ENCODE results near the gene DOCK1.
"Not testable (repeated sequence)": the region's sequence is repeated elsewhere in the genome, so short reads cannot be mapped to it uniquely, and the experiment has no call there.

Gene DOCK1

DNA sequence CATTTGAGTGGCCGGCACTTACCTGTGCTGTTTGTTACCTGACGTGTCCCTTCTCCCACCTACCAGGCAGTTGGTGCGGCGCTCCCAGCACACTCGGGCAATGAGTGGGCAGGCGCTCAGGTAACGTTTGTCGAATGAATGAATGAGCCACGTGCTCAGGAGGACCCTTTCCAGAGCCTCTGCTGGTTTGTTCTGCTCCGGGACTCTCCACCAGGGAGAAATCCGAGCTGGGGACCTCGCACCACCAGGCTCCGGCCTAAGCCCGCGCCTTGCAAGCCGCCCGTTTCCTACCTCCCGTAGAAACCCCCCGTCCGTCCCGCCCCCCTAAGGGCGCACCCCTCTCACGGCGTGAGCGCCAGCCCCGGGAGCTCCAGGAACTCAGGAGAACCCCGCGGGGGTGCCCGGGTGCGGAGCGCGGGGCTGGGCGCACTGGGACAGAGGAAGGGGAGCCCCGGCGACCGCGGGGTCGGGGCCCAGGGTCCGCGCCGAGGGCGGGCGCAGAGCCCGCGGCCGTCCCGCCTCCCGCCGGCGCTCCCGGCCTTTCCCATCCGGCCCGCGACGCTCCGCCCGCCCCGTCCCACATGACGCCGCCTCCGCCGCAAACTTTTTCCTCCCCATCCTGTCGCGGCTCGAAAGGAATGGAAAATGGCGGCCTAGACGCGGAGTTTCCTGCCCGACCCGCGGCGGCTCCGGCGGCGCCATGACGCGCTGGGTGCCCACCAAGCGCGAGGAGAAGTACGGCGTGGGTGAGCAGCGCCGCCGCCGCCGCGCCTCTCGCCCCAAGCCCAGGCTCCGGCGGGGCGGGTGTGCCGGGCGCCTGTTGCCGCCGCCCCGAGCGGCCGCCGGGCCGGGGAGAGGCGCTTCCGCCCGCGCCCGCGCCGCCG, at the start of gene DOCK1:
Gene DOCK1 (plus strand): TSS at position 611 of the 884 bp plus-strand sequence. CDS start 90 bp downstream, at position 701.
- no peak for DNase-seq

DNA sequence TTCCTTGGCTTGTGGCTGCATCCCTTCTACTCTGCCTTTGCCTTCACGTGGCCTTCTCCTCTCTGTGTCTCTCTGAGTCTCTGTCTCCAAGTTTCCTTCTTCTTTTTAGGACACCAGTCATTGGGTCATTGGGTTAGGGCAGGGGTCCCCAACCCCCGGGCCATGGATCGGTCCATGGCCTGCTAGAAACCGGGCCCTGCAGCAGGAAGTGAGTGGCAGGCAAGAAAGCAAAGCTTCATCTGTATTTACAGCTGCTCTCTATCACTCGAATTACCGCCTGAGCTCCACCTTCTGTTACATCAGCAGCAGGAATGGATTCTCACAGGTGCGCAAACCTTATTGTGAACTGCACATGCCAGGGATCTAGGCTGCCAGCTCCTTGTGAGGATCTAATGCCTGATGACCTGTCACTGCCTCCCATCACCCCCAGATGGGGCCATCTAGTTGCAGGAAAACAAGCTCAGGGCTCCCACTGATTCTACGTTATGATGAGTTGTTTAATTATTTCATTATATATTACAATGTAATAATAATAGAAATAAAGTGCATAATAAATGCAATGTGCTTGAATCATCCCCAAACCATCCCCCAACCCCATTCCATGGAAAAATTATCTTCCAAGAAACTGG, 47.9 kb upstream of the DOCK1 start:
- DNase-seq, result no peak

DNA sequence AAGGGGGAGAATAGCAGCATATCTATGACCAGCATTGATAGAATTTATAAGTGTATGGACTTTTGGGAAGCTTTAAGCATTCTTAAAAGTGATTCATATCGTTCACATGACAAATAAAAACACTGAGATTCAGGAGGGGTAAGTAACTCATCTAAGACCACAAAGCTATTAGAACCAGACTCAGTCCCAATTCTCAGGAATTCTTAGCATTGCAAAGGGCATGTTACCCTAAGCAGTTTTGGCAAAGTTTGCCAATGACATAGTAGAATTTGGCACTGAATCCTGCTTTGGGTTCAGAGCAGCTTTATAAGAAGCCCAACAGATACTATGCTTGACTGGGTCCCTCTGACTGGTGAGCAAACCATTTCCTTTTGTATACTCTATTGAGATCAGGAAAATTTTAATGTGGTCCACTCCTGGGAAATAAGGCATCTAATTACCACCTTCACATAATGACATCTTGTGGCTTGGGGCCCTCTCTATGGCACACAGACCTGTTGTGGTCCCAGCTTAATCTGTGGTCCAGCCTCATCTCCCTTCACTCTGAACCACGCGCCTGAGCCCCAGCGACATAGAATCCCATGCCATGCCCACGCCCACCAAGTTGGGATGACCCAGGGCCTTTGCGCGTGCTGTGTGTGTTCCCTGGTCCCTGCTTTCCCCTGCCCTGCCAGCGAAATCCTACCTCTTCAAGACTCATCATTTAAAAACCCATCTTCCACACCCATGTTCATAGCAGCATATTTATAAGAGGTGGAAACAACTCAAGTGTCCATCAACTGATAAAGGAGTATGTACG, 37.5 kb upstream of the DOCK1 start:
- DNase-seq, result no peak

DNA sequence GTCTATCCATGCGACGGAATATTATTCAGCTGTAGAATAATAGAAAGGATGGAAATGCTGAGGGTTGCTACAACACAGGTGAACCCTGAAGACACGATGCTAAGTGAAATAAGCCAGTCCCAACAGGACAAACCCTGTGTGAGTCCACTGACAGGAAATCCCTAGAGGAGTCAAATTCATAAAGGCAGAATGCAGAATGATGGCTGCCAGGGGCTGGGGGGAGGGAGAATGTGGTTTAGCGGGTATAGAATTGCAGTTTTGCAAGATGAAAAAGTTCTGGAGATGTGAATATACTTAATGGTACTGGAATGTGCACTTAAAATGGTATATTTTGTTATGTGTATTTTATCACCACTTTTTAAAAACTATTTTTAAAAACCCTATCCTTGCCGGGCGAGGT, 36.9 kb upstream of the DOCK1 start:
- DNase-seq, result no peak

DNA sequence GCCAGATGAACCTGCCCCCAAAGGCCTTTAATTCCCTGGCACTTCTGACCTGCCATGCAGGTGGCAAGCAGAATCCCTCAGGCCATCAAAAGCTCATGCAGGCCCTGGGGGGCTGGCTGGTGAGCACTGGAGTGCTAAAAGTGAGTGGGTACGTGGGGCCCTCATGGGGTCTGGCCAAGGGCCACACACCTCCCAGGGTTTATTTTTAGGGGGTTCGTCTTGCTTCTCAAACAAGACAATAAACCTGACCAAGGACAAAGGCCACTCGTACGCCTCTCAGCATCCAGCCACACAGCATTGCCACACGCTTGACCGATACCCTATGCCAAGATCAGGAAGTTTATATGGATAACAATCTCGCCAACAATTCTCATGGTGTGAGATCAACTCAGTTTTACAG, 33.1 kb upstream of the DOCK1 start:
- DNase-seq, result no peak

DNA sequence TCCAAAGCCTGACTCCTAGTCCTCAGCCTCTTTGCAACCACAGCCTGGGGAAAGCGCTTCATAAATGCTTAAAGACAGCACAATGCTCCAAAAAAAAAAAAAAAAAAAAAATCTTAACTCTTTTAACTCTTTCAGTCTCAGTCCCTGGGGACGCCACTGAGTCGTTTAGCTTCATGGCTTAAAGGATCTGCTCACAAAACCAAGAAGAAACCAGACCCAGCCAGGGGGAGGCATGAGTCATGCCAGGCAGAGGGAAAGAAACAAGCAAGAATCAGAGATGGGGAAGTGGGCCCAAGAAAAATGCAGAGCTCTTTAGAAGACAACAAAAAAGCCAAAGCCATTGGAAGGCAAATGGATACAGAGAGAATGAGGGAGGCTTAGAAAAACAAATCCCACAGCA, 32.5 kb upstream of the DOCK1 start:
- DNase-seq, result no peak

DNA sequence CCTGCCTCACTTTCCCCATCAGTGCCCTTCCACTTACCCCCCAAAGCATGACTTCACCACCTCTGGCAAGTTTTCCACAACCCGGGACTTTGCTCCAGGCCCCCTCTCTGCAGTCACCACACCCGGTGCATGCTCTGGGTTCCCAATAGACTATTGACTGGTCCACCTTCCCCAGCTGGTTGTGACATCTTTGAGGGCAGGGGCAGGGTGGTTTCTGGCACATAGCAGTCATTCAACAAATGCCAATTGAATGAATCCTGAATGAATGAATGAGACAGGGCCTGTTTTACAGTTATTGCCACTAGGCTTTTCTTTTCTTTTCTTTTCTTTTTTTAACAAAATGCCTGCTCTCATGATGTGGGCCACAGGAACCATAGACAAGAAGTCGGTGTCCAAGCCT, 28.8 kb upstream of the DOCK1 start:
- no peak for DNase-seq

DNA sequence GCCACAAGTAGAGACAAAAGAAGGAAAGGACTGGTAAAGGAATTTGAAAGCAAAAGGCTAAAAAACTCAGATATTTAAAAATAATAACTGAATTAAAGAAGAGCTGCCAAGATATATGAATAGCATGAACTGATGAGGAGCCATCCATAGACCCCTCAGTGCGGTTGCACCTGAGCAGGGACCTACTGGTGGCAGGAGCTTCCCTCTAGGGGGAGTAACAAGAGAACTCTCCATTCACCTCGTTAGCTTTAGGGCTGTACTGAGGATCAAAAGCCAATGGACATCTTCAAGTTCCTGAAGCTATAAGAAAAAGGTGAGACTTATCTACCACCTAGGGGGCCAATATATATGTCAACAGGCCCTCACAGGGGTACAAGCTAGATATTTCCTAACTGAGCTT, 27.8 kb upstream of the DOCK1 start:
- DNase-seq, result no peak

DNA sequence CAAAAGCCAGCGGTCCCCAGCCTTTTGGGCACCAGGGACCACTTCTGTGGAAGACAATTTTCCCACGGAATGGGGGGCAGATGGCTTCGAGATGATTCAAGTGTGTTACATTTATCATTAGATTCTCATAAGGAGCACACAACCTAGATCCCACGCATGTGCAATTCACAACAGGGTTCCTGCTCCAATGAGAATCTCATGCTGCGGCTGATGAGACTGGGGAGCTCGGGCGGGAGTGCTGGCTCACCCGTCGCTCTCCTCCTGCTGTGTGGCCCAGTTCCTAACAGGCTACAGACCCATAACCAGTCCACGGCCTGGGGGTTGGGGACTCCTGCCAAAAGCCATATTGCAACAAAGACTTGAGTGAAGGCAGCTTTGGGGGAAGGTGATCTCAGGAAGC, 26.6 kb upstream of the DOCK1 start:
- no peak for DNase-seq

DNA sequence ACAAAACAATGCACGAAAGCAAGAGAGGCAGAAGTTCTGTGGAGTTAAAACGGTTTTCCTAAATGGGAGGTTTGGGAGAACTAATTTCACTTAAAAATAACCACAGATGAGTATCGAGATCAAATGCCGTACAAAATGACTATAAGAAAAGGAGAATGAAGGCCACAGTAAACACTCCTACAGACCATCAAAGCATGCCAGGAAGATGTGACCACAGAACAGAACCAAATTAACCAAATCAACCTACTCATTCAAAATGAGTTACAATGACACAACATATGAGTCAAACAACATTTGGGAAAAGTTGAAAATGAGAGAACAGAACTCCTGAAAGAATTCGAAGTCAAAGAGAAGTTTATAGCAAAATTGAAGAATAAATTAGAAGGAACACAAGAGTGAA, 24.3 kb upstream of the DOCK1 start:
- DNase-seq, result no peak

DNA sequence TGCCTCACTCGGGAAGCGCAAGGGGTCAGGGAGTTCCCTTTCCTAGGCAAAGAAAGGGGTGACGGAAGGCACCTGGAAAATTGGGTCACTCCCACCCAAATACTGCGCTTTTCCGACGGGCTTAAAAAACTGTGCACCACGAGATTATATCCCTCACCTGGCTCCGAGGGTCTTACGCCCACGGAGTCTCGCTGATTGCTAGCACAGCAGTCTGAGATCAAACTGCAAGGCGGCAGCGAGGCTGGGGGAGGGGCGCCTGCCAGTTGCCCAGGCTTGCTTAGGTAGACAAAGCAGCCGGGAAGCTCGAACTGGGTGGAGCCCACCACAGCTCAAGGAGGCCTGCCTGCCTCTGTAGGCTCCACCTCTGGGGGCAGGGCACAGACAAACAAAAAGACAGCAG, 23.2 kb upstream of the DOCK1 start:
- DNase-seq, result not testable (repeated sequence)

DNA sequence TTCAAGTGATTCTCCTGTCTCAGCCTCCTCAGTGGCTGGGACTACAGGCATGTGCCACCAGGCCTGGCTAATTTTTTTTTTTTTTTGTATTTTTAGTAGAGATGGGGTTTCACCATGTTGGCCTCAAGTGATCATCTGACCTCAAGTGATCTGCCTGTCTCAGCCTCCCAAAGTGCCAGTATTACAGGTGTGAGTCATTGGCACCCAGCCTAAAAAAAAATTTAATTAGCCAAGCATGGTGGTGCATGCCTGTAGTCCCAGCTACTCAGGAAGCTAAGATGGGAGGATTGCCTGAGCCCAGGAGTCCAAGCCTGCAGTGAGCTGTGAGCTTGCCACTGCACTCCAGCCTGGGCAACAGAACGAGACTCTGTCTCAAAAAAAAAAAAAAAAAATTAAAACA, 16.8 kb upstream of the DOCK1 start:
- DNase-seq, result not testable (repeated sequence)

DNA sequence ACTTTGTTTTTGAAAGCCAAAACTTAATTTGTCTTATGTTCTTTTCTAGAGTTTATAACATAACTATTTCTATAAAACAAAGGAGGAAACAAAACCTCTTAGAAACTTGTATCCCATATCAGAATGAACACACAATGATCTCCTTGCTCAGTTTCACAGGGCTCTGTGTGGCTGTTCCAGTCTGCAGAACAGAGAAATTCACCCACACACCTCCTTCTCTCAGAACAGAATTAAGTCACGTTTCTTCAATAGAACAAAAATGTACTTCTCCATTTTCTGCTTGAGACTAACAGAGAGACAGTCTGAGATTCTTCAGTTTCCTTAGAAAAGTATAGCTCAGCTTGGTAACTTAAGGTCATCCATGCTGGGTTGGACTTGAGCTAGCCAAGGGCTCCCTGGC, 15.8 kb upstream of the DOCK1 start:
- no peak for DNase-seq

DNA sequence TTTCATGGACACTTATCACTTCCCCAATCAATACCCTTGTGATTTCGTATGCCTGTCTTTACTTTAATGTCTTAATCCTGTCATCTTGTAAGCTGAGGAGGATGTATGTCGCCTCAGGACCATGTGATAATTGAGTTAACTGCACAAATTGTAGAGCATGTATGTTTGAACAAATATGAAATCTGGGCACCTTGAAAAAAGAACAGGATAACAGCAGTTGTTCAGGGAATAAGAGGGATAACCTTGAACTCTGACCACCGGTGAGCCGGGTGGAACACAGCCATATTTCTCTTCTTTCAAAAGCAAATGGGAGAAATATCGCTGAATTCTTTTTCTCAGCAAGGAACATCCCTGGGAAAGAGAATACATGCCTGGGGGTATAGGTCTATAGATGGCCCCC, 14.4 kb upstream of the DOCK1 start:
- DNase-seq, result not testable (repeated sequence)

DNA sequence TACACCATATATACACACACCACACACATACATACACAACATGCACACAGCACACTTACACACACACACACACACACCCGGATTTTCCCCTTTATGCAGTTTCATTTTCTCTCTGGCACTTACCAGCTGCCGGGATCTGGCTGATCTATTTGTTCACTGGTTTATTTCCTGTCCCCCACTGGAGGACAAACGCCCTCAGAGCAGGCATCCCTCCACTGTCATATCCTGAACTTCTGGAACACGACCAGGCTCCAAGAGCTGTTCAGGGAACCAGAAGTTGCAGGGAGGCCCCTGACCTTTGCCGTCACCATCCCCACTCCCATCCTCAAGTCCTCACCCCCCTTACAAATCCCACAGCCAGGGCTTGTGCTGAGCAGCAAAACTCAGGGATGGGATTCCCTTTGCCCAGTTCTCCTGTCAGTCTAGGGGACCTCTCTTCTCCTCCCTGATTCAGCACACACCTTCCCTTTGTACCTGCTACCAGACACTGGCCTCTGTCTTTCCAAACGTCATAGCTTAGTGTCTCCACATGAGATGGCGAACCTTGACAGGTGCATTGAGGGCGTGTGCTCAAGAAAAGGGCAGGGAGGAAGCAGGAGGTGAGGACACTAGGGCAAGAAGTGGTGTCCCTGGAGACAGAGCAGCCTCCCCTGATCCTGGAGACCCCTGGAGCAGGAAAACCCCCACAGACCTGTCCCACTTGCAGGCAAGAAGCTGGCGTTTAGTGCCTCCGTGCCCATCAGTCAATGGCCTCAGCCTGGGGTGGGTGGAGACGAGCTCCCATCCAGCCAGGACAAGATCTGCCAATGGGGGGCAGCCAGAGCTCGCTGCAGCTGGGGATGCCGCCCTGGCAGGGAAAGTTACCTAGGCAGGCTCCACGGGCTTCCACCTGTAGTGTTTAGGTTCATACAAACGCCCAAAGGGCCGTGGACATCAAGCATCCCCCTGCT, 12.7 kb upstream of the DOCK1 start:
- DNase-seq, result no peak

DNA sequence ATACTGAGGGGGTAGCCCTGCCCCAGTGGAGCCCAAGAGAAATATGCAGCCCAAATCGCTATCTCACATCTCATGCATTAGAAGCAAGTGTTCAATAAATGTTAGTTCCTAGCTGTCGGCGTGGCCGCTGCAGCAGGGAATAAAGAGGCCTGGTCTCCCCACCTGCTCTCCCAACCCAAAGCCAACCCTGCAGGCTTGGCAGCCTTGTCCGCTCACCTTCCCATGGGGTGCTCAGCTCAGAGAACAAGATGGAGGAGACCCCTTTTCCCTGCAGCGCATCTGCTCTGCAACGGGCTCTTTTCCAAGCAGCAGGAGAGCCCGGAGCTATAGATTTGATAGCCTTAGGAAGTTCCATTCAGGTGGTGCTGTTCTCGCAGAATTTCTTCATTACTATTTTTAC, 12.0 kb upstream of the DOCK1 start:
- DNase-seq, result no peak

DNA sequence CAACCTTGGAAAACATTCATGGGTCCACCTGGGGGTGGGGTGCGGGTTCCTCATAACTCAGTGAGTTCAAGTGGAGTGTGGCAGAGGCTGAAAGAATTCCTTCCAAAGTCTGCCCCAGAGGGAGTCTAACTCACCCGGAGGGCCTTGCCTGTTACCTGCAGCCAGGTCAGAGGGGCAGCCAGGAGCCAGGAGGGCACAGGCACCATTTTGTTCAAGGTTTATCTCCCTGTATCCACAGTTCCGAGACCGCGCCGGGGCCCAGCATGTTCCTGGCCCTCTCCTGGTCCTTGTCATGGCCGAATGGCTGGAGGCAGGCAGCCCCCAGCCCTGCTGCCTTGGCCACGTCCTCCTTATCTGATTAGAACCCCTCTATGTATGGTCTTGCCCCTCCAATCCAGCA, 11.4 kb upstream of the DOCK1 start:
- DNase-seq, result no peak

DNA sequence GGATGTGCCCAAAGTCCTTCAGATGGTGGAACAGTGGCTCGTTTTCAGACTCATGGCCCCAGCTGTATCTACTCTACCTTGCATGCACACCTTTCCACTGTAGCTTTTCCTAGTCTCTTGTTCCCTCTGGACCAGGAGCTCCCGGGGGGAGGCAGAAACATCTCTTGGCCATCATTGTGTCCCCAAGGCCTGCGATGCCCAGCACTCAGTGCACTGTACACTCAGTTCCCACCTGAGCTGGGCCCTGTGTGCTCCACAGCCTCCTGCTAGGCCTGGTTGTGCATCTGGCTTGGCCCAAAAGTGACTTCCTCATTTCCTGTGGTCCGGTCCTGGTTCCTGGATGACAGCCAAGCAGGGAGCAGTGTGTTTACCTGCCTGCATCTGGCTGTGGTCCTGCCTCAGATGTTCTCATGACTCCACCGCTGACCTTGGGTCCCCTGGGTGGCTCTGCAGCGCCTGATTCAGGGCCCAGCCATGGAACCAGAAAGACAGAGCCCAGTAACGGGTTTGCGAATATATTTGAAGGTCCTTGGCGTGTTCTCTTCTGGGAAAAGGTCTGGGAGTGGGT, 9.9 kb upstream of the DOCK1 start:
- no peak for DNase-seq

DNA sequence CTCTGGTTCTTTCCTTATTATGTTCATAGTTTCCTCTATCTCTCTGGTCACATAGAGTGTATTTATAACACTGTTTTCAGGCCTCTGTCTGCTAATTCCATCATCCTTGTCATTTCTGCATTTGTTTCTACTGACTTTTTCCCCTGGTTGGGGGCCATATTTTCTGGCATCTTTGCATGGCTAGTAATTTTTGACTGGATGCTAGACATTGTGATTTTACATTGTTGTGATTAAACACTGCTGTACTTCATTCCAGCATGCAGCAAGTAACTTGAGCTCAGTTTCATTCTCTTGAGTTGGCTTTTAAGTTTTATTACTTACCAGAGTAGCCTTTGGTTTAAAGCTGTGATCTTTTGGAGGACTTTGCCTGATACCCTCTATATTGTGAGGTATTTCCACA, 6.8 kb upstream of the DOCK1 start:
- no peak for DNase-seq

DNA sequence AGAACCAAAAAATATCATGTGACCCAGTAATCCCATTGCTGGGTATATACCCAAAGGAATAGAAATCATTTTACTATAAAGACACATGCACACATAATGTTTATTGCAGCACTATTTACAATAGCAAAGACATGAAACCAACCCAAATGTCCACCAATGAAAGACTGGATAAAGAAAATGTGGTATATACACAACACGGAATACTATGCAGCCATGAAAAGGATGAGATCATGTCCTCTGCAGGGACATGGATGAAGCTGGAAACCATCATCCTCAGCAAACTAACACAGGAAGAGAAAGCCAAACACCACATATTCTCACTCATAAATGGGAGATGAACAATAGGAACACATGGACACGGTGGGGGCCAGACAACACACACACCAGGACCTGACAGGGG, 5.7 kb upstream of the DOCK1 start:
- not testable (repeated sequence) for DNase-seq

DNA sequence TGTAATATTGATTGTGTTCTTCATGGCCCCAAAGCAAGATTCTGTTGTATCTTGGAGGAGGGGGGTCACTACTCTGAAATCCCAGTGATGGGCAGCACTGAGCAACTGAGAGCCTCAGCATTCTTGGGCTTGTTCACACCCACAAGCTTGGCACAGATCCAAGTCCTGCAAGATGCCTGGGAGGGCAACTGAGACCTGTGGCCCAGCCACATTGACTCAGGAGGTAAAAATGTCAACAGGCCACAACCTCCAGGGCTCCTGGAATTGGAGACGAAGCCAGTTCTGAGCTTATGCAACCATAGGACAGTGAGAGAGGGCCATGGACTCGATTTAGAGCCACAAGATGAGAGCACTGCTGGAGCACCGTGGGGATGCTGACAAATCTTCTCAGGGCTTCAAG, 3.1 kb upstream of the DOCK1 start:
- DNase-seq, result no peak

DNA sequence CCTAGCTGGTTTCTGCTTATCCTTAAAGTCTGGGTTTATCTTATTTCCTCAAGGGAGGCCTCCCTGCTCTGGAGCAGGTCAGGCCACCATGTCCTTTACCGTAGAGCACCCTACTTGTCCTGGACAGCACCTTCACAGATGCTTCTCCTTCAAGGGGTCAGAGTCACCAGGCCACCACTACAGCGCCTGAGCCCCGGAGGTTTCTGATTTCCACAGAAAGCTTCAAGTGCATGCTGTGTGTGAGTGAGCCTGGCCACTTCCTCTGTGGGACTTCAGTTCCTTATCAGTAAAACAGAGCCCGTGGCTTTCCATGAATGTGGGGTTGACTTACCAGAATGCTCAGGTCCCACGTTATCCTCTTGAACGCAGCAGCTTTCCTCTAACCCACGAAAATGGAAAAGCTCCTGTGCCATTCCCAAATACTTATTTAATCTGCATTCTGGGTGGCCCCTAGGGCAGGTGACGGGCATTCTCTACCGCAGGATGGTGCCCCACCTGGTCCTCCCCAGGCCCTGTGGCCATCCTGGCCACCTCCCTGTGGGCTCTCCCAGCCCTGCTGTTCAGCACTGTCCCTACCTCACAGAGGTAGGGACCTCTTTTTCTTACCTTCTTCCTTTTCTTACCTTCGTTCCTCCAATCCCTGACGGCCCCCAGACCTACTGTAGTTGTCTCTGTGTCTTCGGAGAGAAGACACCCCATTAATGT, 1.4 kb upstream of the DOCK1 start:
- DNase-seq, result no peak
